DMS53 treated with DMSO at 0.1 percent for 48 hours (cell line): ENCODE results near the gene PC.
"Not testable (repeated sequence)": the region's sequence is repeated elsewhere in the genome, so short reads cannot be mapped to it uniquely, and the experiment has no call there.

Source experiments
- DNase-seq: peaks from one replicate; lab custom pipeline; 2025; ENCODE audit not compliant: unreplicated experiment; lab: John Stamatoyannopoulos, UW

The PC gene

DNA sequence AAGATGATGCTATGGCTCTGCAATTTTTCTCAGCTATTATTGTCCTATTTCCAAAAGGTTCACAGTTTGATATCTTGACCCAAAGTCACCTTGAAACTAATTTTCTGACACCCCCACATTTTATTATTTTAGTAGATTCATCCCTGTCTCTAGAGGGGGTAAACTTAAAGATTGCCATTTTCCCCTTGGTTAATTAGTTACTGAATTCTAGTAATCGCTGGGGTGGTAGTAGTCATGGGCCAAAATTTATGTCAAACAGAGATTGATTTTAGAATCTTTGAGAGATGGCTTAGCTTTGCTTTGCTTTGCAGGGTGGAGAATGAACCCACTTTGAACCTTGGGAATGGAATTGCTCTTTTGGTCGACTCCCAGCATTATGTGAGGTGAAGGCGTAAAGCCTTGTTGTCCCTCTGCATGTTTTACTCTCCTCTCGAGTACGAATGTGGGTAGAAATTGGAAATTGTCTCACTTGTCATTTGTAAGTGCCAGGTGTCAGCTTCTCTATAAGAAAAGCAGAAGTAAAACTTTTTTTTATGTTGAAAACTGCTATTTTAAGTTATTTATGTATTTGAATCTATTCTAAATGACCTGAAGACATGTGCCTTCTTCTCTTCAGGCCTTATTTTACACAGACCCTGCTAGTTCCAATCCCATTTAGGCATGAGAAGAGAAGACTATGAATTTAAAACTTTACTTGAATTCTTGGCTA lies 157.3 kb downstream of the PC start:
- no peak for DNase-seq

DNA sequence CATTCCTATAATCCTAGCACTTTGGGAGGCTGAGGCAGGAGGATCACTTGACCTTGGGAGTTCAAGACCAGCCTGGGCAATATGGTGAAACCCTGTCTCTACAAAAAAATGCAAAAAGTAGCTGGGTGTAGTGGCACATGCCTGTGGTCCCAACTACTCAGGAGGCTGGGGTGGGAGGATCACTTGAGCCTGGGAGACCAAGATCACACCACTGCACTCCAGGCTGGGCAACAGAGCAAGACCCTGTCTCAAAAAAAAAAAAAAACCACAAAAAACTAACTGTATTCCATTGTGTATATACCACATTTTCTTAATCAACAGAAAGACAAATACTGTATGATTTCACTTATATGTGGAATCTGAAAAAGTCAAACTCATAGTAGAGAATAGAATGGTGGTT lies 158.4 kb downstream of the PC start:
- DNase-seq, result not testable (repeated sequence)
